NCI-H1436 (cell line): ENCODE measurements around the gene RGL1.

Source experiments
- DNase-seq: peaks from one replicate; lab custom pipeline; 2025; lab: John Stamatoyannopoulos, UW

Gene RGL1

GRCh38 chr1:183957216-183957830, 152.4 kb downstream of the RGL1 start:
- DNase-seq, result no peak

GRCh38 chr1:183958958-183959357, 154.0 kb downstream of the RGL1 start:
- no peak for DNase-seq

- no peak for DNase-seq
Measured at GRCh38 chr1:183961132-183961531, 156.2 kb downstream of the RGL1 start.

- no peak for DNase-seq
Measured at GRCh38 chr1:183962903-183963302, 158.0 kb downstream of the RGL1 start.

GRCh38 chr1:183965726-183966125, 160.8 kb downstream of the RGL1 start:
- DNase-seq, result no peak

GRCh38 chr1:183966487-183966886, 161.6 kb downstream of the RGL1 start:
- no peak for DNase-seq

GRCh38 chr1:183967914-183968313, 163.0 kb downstream of the RGL1 start:
- DNase-seq, result no peak

GRCh38 chr1:183968386-183968785, 163.5 kb downstream of the RGL1 start:
- DNase-seq, result no peak

- no peak for DNase-seq
Measured at GRCh38 chr1:183970516-183971300, 165.8 kb downstream of the RGL1 start.

GRCh38 chr1:183975651-183976050, 170.7 kb downstream of the RGL1 start:
- no peak for DNase-seq

- no peak for DNase-seq
Measured at GRCh38 chr1:183977717-183978116, 172.8 kb downstream of the RGL1 start.
